Endothelial cell of umbilical vein (primary cell): ENCODE results near the gene GALNT10. TPM values are rescaled to one million over a fixed set of nuclear protein-coding genes. Genes with fewer than 3 reads are reported as not detected.

ENCODE experiments used
- BruUV-seq: library from RNA; stranded (reverse); fragments of 400-500 nt; replicated peaks from 2 replicates; lab custom pipeline; 2021; lab: Mats Ljungman, UMichigan
- CTCF ChIA-PET: fragments of 300-600, 350-600 bp; sonication (Branson Sonifier 250); formaldehyde crosslinking; loops from one replicate; lab custom pipeline; 2021; ENCODE audit warnings: antibody characterized with exemption, inconsistent platforms; lab: Charles Lee
- POLR2A ChIA-PET: fragments of 300-600, 350-600 bp; sonication (Branson Sonifier 250); formaldehyde crosslinking; loops from one replicate; lab custom pipeline; 2021; ENCODE audit warnings: antibody characterized with exemption, inconsistent platforms; lab: Charles Lee
- DNase-seq: peaks from one replicate; pipeline ENCODE4 v3.0.0-alpha.2; 2011; ENCODE audit warnings: low read depth, low spot score
- FAIRE-seq: peaks from 2 replicates; lab custom pipeline; 2011; peaks lifted over from hg19 to GRCh38; lab: Jason Lieb, UNC
- H2AFZ ChIP-seq: 2 replicates; pipeline ENCODE4 v1.6.0; 2012; ENCODE audit warnings: low read depth, low read length, control low read depth, inconsistent platforms
- H3K27ac ChIP-seq: 2 replicates; pipeline ENCODE4 v1.5.1; 2011; ENCODE audit warnings: low read depth, mild to moderate bottlenecking, control low read depth, low read length, moderate library complexity; ENCODE audit not compliant: insufficient read depth
- H3K27me3 ChIP-seq, 2 experiments: 2 replicates each; pipeline versions ENCODE4 v1.6.0 to v1.6.1; 2011; ENCODE audit warnings: low read length in 2 of 2, mixed read lengths in 1 of 2; ENCODE audit not compliant: control insufficient read depth in 2 of 2, insufficient read depth in 2 of 2
- H3K36me3 ChIP-seq, 2 experiments: 2 replicates in 1 of 2; 3 replicates in 1 of 2; pipeline ENCODE4 v1.5.1; 2011; ENCODE audit warnings: low read length in 2 of 2, mild to moderate bottlenecking in 1 of 2, moderate library complexity in 1 of 2; ENCODE audit not compliant: control insufficient read depth in 2 of 2, insufficient read depth in 2 of 2; ENCODE audit errors: extremely low read depth in 1 of 2
- H3K4me1 ChIP-seq: 3 replicates; pipeline ENCODE4 v1.5.1; 2011; ENCODE audit warnings: mild to moderate bottlenecking, low read length; ENCODE audit not compliant: control insufficient read depth, insufficient read depth; ENCODE audit errors: extremely low read depth
- H3K4me2 ChIP-seq: 2 replicates; pipeline ENCODE4 v1.6.1; 2011; ENCODE audit warnings: low read length, control low read depth, mixed read lengths; ENCODE audit not compliant: insufficient read depth
- H3K4me3 ChIP-seq, 3 experiments: fragments of 200-600 bp in 1 of 3; sonication (generic), shearing (Covaris generic) in 1 of 3; replicated peaks in 1 of 3; 2 replicates each; pipeline ENCODE4 v1.5.1; 2011 to 2016; ENCODE audit warnings: control low read depth in 3 of 3, low read length in 3 of 3, mild to moderate bottlenecking in 2 of 3, inconsistent platforms in 1 of 3, low read depth in 1 of 3, moderate library complexity in 1 of 3; ENCODE audit not compliant: insufficient read depth in 1 of 3
- H3K79me2 ChIP-seq: 2 replicates; pipeline ENCODE4 v1.6.0; 2012; ENCODE audit warnings: low read length, inconsistent platforms; ENCODE audit not compliant: control insufficient read depth, insufficient read depth
- H3K9ac ChIP-seq: replicated peaks from 2 replicates; pipeline ENCODE3; 2011; ENCODE audit warnings: low read length, control low read depth; ENCODE audit not compliant: insufficient read depth; ENCODE audit errors: extremely low read depth
- H3K9me1 ChIP-seq: replicated peaks from 3 replicates; pipeline ENCODE4 v1.6.0; 2011; ENCODE audit warnings: mild to moderate bottlenecking, low read length; ENCODE audit not compliant: control insufficient read depth, insufficient read depth; ENCODE audit errors: extremely low read depth
- H3K9me3 ChIP-seq: replicated peaks from 2 replicates; pipeline ENCODE4 v1.5.1; 2012; ENCODE audit warnings: low read length, inconsistent platforms; ENCODE audit not compliant: control insufficient read depth, insufficient read depth
- H4K20me1 ChIP-seq: replicated peaks from 2 replicates; pipeline ENCODE3; 2011; ENCODE audit warnings: mild to moderate bottlenecking, low read length; ENCODE audit not compliant: control insufficient read depth, insufficient read depth; ENCODE audit errors: extremely low read depth
- FOS ChIP-seq: IDR thresholded peaks from 2 replicates; pipeline ENCODE4 v1.6.1; 2011; ENCODE audit warnings: mild to moderate bottlenecking, low read length, moderate library complexity, borderline replicate concordance; ENCODE audit not compliant: insufficient read depth
- JUN ChIP-seq: IDR thresholded peaks from 2 replicates; pipeline ENCODE4 v1.6.1; 2011; ENCODE audit warnings: borderline replicate concordance, low read depth; ENCODE audit not compliant: insufficient read length, insufficient read depth
- MAX ChIP-seq: IDR thresholded peaks from 2 replicates; pipeline ENCODE4 v1.6.1; 2011; ENCODE audit not compliant: insufficient read depth, insufficient read length
- MYC ChIP-seq: IDR thresholded peaks from one replicate; pipeline ENCODE4 v1.6.1; 2011; ENCODE audit warnings: mild to moderate bottlenecking, low read depth, low read length
- POLR2A ChIP-seq: IDR thresholded peaks from 2 replicates; pipeline ENCODE4 v1.6.1; 2012; ENCODE audit warnings: low read depth, mild to moderate bottlenecking, control low read depth, low read length
- POLR2AphosphoS5 ChIP-seq: IDR thresholded peaks from 2 replicates; pipeline ENCODE4 v1.6.1; 2012; ENCODE audit warnings: low read depth, mild to moderate bottlenecking, control low read depth, low read length, moderate library complexity; ENCODE audit not compliant: insufficient read depth
- dilution Hi-C: fragments of 300-500 bp; cut with MboI; formaldehyde crosslinking; loops from one replicate; pipeline ENCODE4 v1.15.0; 2019; ENCODE audit warnings: low sequenced_read_pairs; ENCODE audit not compliant: extremely low pct_ligation_motif_present
- intact Hi-C: fragments of 100-400 bp; cut with micrococcal nuclease; formaldehyde crosslinking; loops from one replicate; pipeline ENCODE4 v1.10.0; 2022
- polyA plus RNA-seq, 4 experiments: library from polyadenylated mRNA; depleted of rRNA in 3 of 4; stranded (reverse) in 3 of 4; unstranded in 1 of 4; fragments of >200 nt; gene quantifications; 2 replicates each; pipeline versions ENCODE4 v1.2.1 to v1.2.3, GENCODE V29; 2011 to 2012; ENCODE audit warnings: missing spikeins in 1 of 4
- total RNA-seq: library from RNA; stranded (reverse); gene quantifications from 2 replicates; pipeline ENCODE4 v1.2.3, GENCODE V29; 2021
- TF ChIP-seq, protein P1 (sequence below), 2 donors: IDR thresholded peaks; 1 replicate in 1 of 2; 2 replicates in 1 of 2; pipeline ENCODE4 v1.5.1; 2011; ENCODE audit warnings: low read length in 2 of 2, mild to moderate bottlenecking in 2 of 2, moderate library complexity in 2 of 2, control low read depth in 1 of 2, inconsistent platforms in 1 of 2, low read depth in 1 of 2; ENCODE audit not compliant: insufficient read depth in 1 of 2; ENCODE audit errors: extremely low read depth in 1 of 2

Gene GALNT10
- total and polyA plus RNA-seq, 2 donors (not counting 3 experiments of a cell fraction or from before 2014, with no cell fraction given): 70.2 to 77.6 TPM

- CTCF ChIA-PET: no interaction called here
- Histone ChIP-seq H3K9ac (no peak overlapping the region), H3K4me2 (no peak overlapping the region), H3K36me3 (peaks cover 8 to 21% of the 10 kb centered on the region in 2 experiments), H2AFZ (no peak overlapping the region), H3K27ac (no peak overlapping the region), H3K9me1 (no peaks in the 10 kb centered on the region), H3K79me2 (no peaks in the 10 kb centered on the region), H3K27me3 (no peaks in the 10 kb centered on the region), H3K9me3 (no peaks in the 10 kb centered on the region), H3K4me3 (no peak overlapping the region), H3K4me1 (peaks cover 2% of the 10 kb centered on the region), H4K20me1 (no peaks in the 10 kb centered on the region)
- TF ChIP-seq FOS: no peak
- no peak for TF ChIP-seq MYC
- TF ChIP-seq, protein P1, sequence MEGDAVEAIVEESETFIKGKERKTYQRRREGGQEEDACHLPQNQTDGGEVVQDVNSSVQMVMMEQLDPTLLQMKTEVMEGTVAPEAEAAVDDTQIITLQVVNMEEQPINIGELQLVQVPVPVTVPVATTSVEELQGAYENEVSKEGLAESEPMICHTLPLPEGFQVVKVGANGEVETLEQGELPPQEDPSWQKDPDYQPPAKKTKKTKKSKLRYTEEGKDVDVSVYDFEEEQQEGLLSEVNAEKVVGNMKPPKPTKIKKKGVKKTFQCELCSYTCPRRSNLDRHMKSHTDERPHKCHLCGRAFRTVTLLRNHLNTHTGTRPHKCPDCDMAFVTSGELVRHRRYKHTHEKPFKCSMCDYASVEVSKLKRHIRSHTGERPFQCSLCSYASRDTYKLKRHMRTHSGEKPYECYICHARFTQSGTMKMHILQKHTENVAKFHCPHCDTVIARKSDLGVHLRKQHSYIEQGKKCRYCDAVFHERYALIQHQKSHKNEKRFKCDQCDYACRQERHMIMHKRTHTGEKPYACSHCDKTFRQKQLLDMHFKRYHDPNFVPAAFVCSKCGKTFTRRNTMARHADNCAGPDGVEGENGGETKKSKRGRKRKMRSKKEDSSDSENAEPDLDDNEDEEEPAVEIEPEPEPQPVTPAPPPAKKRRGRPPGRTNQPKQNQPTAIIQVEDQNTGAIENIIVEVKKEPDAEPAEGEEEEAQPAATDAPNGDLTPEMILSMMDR (IDR thresholded peaks at IDR 0.05; ENCODE audit: extremely low read depth in 1 of 2, insufficient read depth in 1 of 2, low read depth in 1 of 2, low read length in 2 of 2): no peak
- no peak for TF ChIP-seq POLR2AphosphoS5
- TF ChIP-seq JUN: no peak
- no peak for TF ChIP-seq POLR2A
- TF ChIP-seq MAX: no peak
- FAIRE-seq: peak; percentile 76
- intact Hi-C loops: no loop called here
- no peak for DNase-seq
- POLR2A ChIA-PET: no interaction called here
- dilution Hi-C loops: no loop called here
- BruUV-seq: no TSS peak
Observed at GRCh38 chr5:154455585-154455984, 265.1 kb downstream of the GALNT10 start.
